DND-41 (cell line): ENCODE data around the gene CCDC60.

ENCODE experiments used
- EZH2 ChIP-seq: IDR thresholded peaks from 3 replicates; pipeline ENCODE4 v1.6.1; 2012; ENCODE audit warnings: borderline replicate concordance, low read depth, mild to moderate bottlenecking, moderate library complexity, low read length, inconsistent platforms; ENCODE audit not compliant: severe bottlenecking
- TF ChIP-seq, protein P1 (sequence below): IDR thresholded peaks from 2 replicates; pipeline ENCODE4 v1.5.1; 2012; ENCODE audit warnings: borderline replicate concordance, low read length, moderate library complexity, mild to moderate bottlenecking; ENCODE audit not compliant: poor library complexity, severe bottlenecking; ENCODE audit errors: extremely low read depth

DNA sequence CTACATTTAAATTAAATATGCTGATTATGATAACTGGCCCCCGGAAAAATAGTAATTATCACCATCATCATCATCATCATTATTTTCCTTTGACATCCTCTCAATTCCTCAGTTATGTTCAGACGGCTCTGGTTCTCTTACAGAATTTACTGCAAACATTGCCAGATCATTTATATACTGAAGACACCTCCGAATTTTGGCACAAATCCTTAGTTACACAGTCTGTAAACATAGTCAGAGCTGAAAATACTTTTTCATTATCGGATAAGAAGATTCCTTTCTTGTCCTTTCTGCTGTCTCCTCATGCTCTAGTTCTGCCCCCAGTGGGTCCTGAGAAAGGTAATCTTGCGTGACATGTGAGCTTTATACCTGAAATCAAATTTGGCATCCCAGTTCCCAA lies 40.3 kb upstream of the CCDC60 start:
- TF ChIP-seq, protein P1, sequence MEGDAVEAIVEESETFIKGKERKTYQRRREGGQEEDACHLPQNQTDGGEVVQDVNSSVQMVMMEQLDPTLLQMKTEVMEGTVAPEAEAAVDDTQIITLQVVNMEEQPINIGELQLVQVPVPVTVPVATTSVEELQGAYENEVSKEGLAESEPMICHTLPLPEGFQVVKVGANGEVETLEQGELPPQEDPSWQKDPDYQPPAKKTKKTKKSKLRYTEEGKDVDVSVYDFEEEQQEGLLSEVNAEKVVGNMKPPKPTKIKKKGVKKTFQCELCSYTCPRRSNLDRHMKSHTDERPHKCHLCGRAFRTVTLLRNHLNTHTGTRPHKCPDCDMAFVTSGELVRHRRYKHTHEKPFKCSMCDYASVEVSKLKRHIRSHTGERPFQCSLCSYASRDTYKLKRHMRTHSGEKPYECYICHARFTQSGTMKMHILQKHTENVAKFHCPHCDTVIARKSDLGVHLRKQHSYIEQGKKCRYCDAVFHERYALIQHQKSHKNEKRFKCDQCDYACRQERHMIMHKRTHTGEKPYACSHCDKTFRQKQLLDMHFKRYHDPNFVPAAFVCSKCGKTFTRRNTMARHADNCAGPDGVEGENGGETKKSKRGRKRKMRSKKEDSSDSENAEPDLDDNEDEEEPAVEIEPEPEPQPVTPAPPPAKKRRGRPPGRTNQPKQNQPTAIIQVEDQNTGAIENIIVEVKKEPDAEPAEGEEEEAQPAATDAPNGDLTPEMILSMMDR, result no peak
- TF ChIP-seq EZH2, result no peak
